HG02840 (cell line): ENCODE results near the gene NAPG.
"Not testable (repeated sequence)": the region's sequence is repeated elsewhere in the genome, so short reads cannot be mapped to it uniquely, and the experiment has no call there.

Experiments used
- ATAC-seq: cut with Tn5 transposase; IDR thresholded peaks from one replicate; pipeline ENCODE4 v1.9.1; 2021; ENCODE audit warnings: mild to moderate bottlenecking, moderate library complexity, moderate number of reproducible peaks; ENCODE audit not compliant: unreplicated experiment, low FRiP score

Gene NAPG

GRCh38 chr18:10525697-10526560 is at the start of gene NAPG:
Gene NAPG (plus strand): TSS chr18:10526027. CDS start chr18:10526103, 76 bp downstream.
- peak; percentile 89 for ATAC-seq

- no peak for ATAC-seq
These were observed 49.5 kb upstream of the NAPG start for GRCh38 chr18:10476338-10476791.

GRCh38 chr18:10477121-10477862 is 48.5 kb upstream of the NAPG start:
- ATAC-seq = no peak

GRCh38 chr18:10477863-10478260 is 48.0 kb upstream of the NAPG start:
- no peak for ATAC-seq

GRCh38 chr18:10481831-10482230 is 44.0 kb upstream of the NAPG start:
- ATAC-seq = no peak

GRCh38 chr18:10482363-10482984 is 43.4 kb upstream of the NAPG start:
- peak; percentile 13 for ATAC-seq

- ATAC-seq = peak; percentile 74
These were observed 42.6 kb upstream of the NAPG start for GRCh38 chr18:10482985-10483949.

GRCh38 chr18:10485475-10485874 is 40.4 kb upstream of the NAPG start:
- ATAC-seq = no peak

- no peak for ATAC-seq
These were observed 39.5 kb upstream of the NAPG start for GRCh38 chr18:10486362-10486761.

GRCh38 chr18:10487154-10487553 is 38.7 kb upstream of the NAPG start:
- no peak for ATAC-seq

- ATAC-seq = no peak
These were observed 37.8 kb upstream of the NAPG start for GRCh38 chr18:10488017-10488416.

- peak; percentile 70 for ATAC-seq
These were observed 35.2 kb upstream of the NAPG start for GRCh38 chr18:10490401-10491165.

GRCh38 chr18:10495936-10496335 is 29.9 kb upstream of the NAPG start:
- no peak for ATAC-seq

- ATAC-seq = no peak
These were observed 28.5 kb upstream of the NAPG start for GRCh38 chr18:10497206-10497749.

- no peak for ATAC-seq
These were observed 26.6 kb upstream of the NAPG start for GRCh38 chr18:10499230-10499629.

GRCh38 chr18:10500038-10500437 is 25.8 kb upstream of the NAPG start:
- ATAC-seq = no peak

GRCh38 chr18:10504723-10505122 is 21.1 kb upstream of the NAPG start:
- no peak for ATAC-seq

- not testable (repeated sequence) for ATAC-seq
These were observed 19.9 kb upstream of the NAPG start for GRCh38 chr18:10505892-10506291.

GRCh38 chr18:10508591-10508990 is 17.2 kb upstream of the NAPG start:
- ATAC-seq = no peak
